NT2/D1 (cell line): ENCODE results near the gene AIP.
"Not testable (repeated sequence)": the region's sequence is repeated elsewhere in the genome, so short reads cannot be mapped to it uniquely, and the experiment has no call there.

ENCODE experiments used
- DNase-seq: peaks from one replicate; pipeline ENCODE4 v3.0.0-alpha.2; 2011; ENCODE audit warnings: low read depth, low spot score
- H3K27me3 ChIP-seq: 2 replicates; pipeline ENCODE4 v1.6.0; 2011; ENCODE audit warnings: mild to moderate bottlenecking; ENCODE audit not compliant: insufficient read length, insufficient read depth
- H3K36me3 ChIP-seq: 2 replicates; pipeline ENCODE4 v1.6.1; 2011; ENCODE audit warnings: mild to moderate bottlenecking, low read length, mixed read lengths; ENCODE audit not compliant: insufficient read depth, insufficient read length
- H3K4me1 ChIP-seq: 2 replicates; pipeline ENCODE4 v1.5.1; 2011; ENCODE audit not compliant: insufficient read depth, insufficient read length
- H3K4me3 ChIP-seq: 2 replicates; pipeline ENCODE4 v1.5.1; 2011; ENCODE audit warnings: low read depth; ENCODE audit not compliant: insufficient read length
- H3K9ac ChIP-seq: 2 replicates; pipeline ENCODE4 v1.6.0; 2011; ENCODE audit warnings: low read depth; ENCODE audit not compliant: insufficient read length
- H3K9me3 ChIP-seq: 2 replicates; pipeline ENCODE4 v1.5.1; 2011; ENCODE audit warnings: mild to moderate bottlenecking, low read length; ENCODE audit not compliant: insufficient read depth
- SUZ12 ChIP-seq: IDR thresholded peaks from 2 replicates; pipeline ENCODE4 v1.6.1; 2011; ENCODE audit not compliant: insufficient read length, insufficient read depth; ENCODE audit errors: extremely low read depth
- YY1 ChIP-seq: IDR thresholded peaks from 2 replicates; pipeline ENCODE4 v1.6.1; 2011; ENCODE audit not compliant: insufficient read length, insufficient read depth
- ZNF274 ChIP-seq: IDR thresholded peaks from 2 replicates; pipeline ENCODE4 v1.6.1; 2011; ENCODE audit warnings: mild to moderate bottlenecking, low read depth, low read length

The AIP gene

DNA sequence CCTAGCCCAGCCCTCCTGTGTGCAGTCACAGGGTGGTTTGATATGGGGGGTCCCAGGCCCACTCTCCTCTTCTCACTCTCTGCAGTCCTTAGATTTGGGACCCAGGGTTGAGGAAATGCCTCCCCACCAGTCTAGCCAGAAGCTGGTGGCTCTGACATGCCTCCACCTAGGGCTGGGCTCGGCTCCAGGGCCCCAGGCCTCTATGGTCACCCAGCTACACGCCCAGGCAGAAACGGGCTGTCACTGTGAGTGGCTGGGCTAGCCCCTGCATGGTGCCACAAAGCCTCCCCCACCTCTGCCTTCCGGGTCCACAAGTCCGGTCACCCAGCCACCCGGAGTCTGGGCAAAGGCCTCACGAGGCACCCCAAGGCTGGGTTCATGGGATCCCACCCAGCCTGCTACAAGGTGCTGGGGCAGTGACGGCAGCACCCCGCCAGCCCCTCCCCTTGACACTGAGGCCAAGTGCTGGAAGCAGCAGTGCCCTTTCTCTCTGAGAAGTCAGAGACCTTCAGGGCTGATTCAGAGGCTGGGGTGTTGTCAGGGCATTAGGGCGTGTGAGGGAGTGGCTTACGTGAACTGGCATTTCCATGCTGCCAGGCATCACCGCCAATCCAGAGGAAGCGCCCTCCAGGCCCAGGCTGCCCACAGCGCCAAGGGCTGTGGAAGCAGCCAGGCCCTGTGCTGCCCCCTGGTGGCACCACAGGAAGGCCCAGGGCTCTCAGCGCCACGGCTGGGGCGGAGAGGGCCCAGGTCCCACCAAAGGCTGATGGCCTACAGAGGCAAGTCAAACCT, 23.0 kb downstream of the AIP start:
- TF ChIP-seq ZNF274: no peak
- no peak for TF ChIP-seq YY1
- no peaks in the 10 kb centered on the region for H3K9me3 ChIP-seq
- H3K4me1 ChIP-seq: peaks cover 34% of the 10 kb centered on the region
- DNase-seq: peak; percentile 79
- peak overlapping the region; percentile 33 for H3K4me3 ChIP-seq
- peak overlapping the region; percentile 74 for H3K9ac ChIP-seq
- H3K36me3 ChIP-seq: peaks cover 37% of the 10 kb centered on the region
- H3K27me3 ChIP-seq: peaks cover 8% of the 10 kb centered on the region

GRCh38 chr11:67506426-67507051, 23.7 kb downstream of the AIP start:
- peak overlapping the region; percentile 79 for H3K9ac ChIP-seq
- H3K27me3 ChIP-seq: peaks cover 12% of the 10 kb centered on the region
- H3K36me3 ChIP-seq: peaks cover 30% of the 10 kb centered on the region
- no peak for DNase-seq
- H3K9me3 ChIP-seq: no peaks in the 10 kb centered on the region
- no peak for TF ChIP-seq SUZ12
- TF ChIP-seq YY1: no peak
- no peak for TF ChIP-seq ZNF274
- peaks cover 34% of the 10 kb centered on the region for H3K4me1 ChIP-seq
- H3K4me3 ChIP-seq: no peak overlapping the region

- H3K27me3 ChIP-seq: peaks cover 12% of the 10 kb centered on the region
- no peaks in the 10 kb centered on the region for H3K9me3 ChIP-seq
- peak overlapping the region; percentile 97 for H3K4me3 ChIP-seq
- peaks cover 22% of the 10 kb centered on the region for H3K36me3 ChIP-seq
- H3K9ac ChIP-seq: peak overlapping the region; percentile 79
- H3K4me1 ChIP-seq: peaks cover 30% of the 10 kb centered on the region
- DNase-seq: peak; percentile 49
- TF ChIP-seq YY1 (no peak), SUZ12 (no peak), ZNF274 (no peak)
Measured at GRCh38 chr11:67507242-67507863, 24.5 kb downstream of the AIP start.

GRCh38 chr11:67507864-67508485, 25.1 kb downstream of the AIP start, which contains the start of gene CDK2AP2:
CDK2AP2 (minus strand) TSS chr11:67508162; CDS start chr11:67508082, 80 bp downstream.
- H3K4me1 ChIP-seq: peaks cover 25% of the 10 kb centered on the region
- H3K9ac ChIP-seq: peak within 1 kb of the TSS; percentile 86
- peaks cover 16% of the 10 kb centered on the region for H3K36me3 ChIP-seq
- peaks cover 12% of the 10 kb centered on the region for H3K27me3 ChIP-seq
- no peaks in the 10 kb centered on the region for H3K9me3 ChIP-seq
- peak; percentile 99 for DNase-seq
- peak within 1 kb of the TSS; percentile 97 for H3K4me3 ChIP-seq
- TF ChIP-seq ZNF274 (no peak), SUZ12 (no peak), YY1 (no peak)

DNA sequence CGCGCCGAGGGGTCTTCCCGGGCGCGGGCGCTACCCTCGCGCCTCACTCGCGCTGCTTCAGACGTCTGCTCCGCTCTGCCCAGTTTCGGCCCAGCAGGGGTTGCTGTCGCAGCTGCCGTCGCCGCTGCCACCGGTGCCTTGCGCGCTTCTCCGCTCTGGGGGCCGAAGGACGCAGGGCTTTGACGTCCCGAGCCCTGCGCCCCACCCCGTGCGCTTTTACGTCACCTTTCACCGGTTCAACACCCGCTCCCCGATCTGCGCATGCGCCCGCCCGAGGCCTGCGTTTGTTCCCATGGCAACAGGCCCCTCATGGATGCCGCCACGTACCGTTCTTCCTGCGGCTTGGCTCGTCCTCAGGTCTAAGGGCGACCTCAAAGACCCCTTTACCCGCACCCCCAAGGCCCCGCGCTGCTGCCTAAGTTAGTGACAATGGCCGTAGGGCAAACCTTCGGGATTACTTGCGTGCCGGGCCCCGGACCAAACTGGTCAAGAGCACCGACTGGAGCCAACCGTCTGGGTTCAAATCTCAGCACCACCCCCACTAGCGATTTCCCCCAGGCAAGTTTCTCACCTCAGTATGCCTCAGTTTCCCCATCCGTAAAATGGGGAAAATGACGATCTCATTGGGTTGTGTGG, 25.8 kb downstream of the AIP start:
- Histone ChIP-seq H3K4me3 (peak overlapping the region; percentile 97), H3K4me1 (peaks cover 19% of the 10 kb centered on the region), H3K27me3 (peaks cover 10% of the 10 kb centered on the region), H3K36me3 (peaks cover 12% of the 10 kb centered on the region), H3K9ac (peak overlapping the region; percentile 86), H3K9me3 (no peaks in the 10 kb centered on the region)
- peak; percentile 44 for TF ChIP-seq YY1
- TF ChIP-seq ZNF274: no peak
- peak; percentile 97 for DNase-seq

GRCh38 chr11:67510023-67510345, 27.2 kb downstream of the AIP start:
- no peak for DNase-seq

GRCh38 chr11:67511558-67511957, 28.7 kb downstream of the AIP start:
- not testable (repeated sequence) for H3K27me3 ChIP-seq

More at GRCh38 chr11:67510023-67510345, 27.2 kb downstream of the AIP start:
- Histone ChIP-seq H3K9ac (no peak overlapping the region), H3K36me3 (peaks cover 12% of the 10 kb centered on the region), H3K9me3 (no peaks in the 10 kb centered on the region), H3K4me1 (peaks cover 19% of the 10 kb centered on the region), H3K4me3 (no peak overlapping the region), H3K27me3 (peaks cover 4% of the 10 kb centered on the region)
- TF ChIP-seq SUZ12: no peak
- no peak for TF ChIP-seq ZNF274
- no peak for TF ChIP-seq YY1

More at GRCh38 chr11:67511558-67511957, 28.7 kb downstream of the AIP start:
- not testable (repeated sequence) for H3K9me3 ChIP-seq, DNase-seq, H3K4me3 ChIP-seq, H3K36me3 ChIP-seq, H3K4me1 ChIP-seq, H3K9ac ChIP-seq
